H1 (cell line): ENCODE data around the gene THAP4.

Experiments used
- POLR2A ChIP-seq, 2 experiments: IDR thresholded peaks; 1 replicate in 1 of 2; 2 replicates in 1 of 2; pipeline ENCODE4 v1.6.1; 2011; ENCODE audit warnings: low read depth in 2 of 2, low read length in 2 of 2, mild to moderate bottlenecking in 2 of 2; ENCODE audit errors: control extremely low read depth in 1 of 2
- SP1 ChIP-seq: IDR thresholded peaks from 2 replicates; pipeline ENCODE4 v1.6.1; 2011; ENCODE audit warnings: low read depth, low read length

DNA sequence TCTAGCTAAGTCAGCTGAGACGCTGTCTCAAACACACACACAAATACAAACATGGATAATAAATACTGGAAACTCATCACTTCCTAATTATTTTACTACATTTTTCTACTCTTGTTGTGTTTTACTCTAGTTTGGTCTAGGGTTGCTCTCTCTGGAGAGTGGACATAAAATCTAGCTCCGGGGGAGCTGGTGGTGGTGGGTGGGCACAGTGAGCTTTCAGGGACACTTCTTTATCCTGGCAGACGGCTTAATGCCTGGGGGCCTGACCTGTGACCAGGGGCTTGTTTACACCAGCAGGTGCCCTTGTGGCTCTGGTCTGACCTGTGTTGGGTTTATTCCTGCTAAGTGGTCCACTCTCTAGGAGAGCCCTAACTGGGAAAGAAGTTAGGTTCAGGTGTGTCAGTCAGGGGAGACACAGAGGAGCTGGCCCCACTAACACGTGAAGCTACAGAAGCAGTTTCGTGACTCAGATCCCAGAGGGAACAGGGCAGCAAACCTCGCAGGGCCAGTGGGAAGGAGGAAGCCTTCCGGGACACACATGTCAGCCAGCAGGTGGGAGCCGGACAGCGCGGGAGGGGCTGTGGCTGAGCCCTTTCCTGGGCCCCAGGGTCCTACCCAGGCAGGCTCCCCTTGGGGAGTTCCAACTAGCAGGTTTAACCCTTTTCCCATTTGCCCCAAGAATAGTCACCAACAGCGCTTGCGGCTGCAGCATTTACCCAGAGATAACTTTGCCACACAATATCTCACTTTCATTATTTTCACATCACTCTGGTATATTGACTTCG lies 100.9 kb downstream of the THAP4 start:
- TF ChIP-seq SP1 = no peak
- no peak for TF ChIP-seq POLR2A (IDR thresholded peaks at IDR 0.05; ENCODE audit: control extremely low read depth in 1 of 2, low read depth in 2 of 2, low read length in 2 of 2)
